AG04450 (cell line): ENCODE measurements around the gene CABLES2. TPM values are rescaled to one million over a fixed set of nuclear protein-coding genes. Genes with fewer than 3 reads are reported as not detected.

Experiments used
- CTCF ChIA-PET: fragments of 300-600, 350-600 bp; formaldehyde crosslinking; extraction: SDS; loops from one replicate; lab custom pipeline; 2022; ENCODE audit warnings: antibody characterized with exemption, inconsistent platforms; lab: Charles Lee
- POLR2A ChIA-PET: fragments of 350-600 bp; formaldehyde crosslinking; extraction: SDS; loops from one replicate; lab custom pipeline; 2021; ENCODE audit warnings: antibody characterized with exemption, inconsistent platforms; lab: Yijun Ruan, JAX
- DNase-seq: peaks from one replicate; pipeline ENCODE4 v3.0.0-alpha.2; 2011; ENCODE audit warnings: low read depth, low spot score
- H3K27ac ChIP-seq: one replicate; pipeline ENCODE4 v1.5.1; 2012; ENCODE audit warnings: low read depth, low read length, control low read depth
- H3K27me3 ChIP-seq: one replicate; pipeline ENCODE4 v1.6.0; 2012; ENCODE audit warnings: low read length; ENCODE audit not compliant: control insufficient read depth, insufficient read depth
- H3K4me3 ChIP-seq: 2 replicates; pipeline ENCODE4 v1.5.1; 2011; ENCODE audit warnings: mild to moderate bottlenecking, low read depth, low read length, control low read depth
- H3K9me3 ChIP-seq: 2 replicates; pipeline ENCODE4 v1.5.1; 2012; ENCODE audit warnings: low read length; ENCODE audit not compliant: control insufficient read depth, insufficient read depth
- polyA plus RNA-seq: library from polyadenylated mRNA; depleted of rRNA; stranded (reverse); fragments of >200 nt; gene quantifications from 2 replicates; pipeline ENCODE4 v1.2.3, GENCODE V29; 2011
- TF ChIP-seq, protein P1 (sequence below): IDR thresholded peaks from 2 replicates; pipeline ENCODE4 v1.5.1; 2011; ENCODE audit warnings: low read depth, low read length, control low read depth, inconsistent platforms

The CABLES2 gene
- polyA plus RNA-seq, 1 experiment, result 3.8 TPM

DNA sequence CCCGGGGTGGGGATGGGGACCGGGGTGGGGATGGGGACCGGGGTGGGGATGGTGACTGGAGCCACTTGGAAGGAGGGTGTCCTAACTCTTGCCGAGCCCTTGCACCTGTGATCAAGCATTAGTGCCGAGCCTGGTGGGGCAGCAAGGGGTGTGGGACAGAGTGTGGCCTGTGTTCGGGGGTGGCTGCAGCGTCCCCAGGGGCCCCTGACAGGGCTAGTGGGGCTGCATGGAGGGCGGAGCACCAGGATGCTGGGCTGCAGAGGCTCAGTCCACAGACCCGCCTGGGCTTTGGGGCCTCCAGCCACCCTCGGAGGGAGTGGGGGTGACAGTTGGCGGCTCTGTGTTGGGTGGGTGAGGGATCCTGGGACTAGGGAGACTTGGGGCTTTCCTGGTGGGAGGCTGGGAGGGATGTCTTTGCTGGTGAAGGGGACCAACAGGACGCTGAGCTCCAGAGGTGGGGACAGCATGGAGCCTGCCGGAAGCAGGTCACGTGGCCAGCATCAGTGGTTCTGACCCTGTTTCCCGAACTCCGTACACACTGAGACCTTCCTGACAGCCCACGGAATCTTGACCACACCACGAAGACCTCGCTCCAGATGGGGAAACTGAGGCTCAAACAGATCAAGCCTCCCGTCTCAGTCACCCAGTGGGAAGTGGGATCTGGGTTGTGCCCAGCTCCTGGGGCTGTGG is 15.7 kb upstream of the CABLES2 start:
- DNase-seq, result no peak
- ChIA-PET CTCF (no interaction called here), POLR2A (no interaction called here)
- no peak overlapping the region for H3K27ac ChIP-seq
- no peak overlapping the region for H3K4me3 ChIP-seq
- peaks cover 6% of the 10 kb centered on the region; the same call in 1 of the 2 replicates for H3K9me3 ChIP-seq
- TF ChIP-seq, protein P1, sequence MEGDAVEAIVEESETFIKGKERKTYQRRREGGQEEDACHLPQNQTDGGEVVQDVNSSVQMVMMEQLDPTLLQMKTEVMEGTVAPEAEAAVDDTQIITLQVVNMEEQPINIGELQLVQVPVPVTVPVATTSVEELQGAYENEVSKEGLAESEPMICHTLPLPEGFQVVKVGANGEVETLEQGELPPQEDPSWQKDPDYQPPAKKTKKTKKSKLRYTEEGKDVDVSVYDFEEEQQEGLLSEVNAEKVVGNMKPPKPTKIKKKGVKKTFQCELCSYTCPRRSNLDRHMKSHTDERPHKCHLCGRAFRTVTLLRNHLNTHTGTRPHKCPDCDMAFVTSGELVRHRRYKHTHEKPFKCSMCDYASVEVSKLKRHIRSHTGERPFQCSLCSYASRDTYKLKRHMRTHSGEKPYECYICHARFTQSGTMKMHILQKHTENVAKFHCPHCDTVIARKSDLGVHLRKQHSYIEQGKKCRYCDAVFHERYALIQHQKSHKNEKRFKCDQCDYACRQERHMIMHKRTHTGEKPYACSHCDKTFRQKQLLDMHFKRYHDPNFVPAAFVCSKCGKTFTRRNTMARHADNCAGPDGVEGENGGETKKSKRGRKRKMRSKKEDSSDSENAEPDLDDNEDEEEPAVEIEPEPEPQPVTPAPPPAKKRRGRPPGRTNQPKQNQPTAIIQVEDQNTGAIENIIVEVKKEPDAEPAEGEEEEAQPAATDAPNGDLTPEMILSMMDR, result no peak
- peaks cover 2% of the 10 kb centered on the region for H3K27me3 ChIP-seq

DNA sequence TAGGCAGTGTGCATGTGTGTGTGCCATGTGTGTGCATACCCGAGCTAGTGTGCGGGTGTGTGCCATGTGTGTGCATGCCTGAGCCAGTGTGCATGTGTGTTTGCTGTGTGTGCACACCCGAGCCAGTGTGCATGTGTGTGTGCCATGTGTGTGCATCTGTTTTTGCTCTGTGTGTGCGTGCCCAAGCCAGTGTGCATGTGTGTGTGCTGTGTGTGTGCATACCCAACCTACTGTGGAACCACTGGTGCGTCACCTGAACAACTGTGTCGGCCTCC is 14.6 kb upstream of the CABLES2 start:
- Histone ChIP-seq H3K9me3 (peaks cover 6% of the 10 kb centered on the region; the same call in 1 of the 2 replicates), H3K27ac (no peak overlapping the region), H3K4me3 (no peak overlapping the region), H3K27me3 (peaks cover 2% of the 10 kb centered on the region)
- no peak for DNase-seq
- ChIA-PET CTCF (no interaction called here), POLR2A (no interaction called here)
- TF ChIP-seq, protein P1, result no peak

GRCh38 chr20:62420846-62421715 is 14.0 kb upstream of the CABLES2 start:
- H3K9me3 ChIP-seq, result peaks cover 6% of the 10 kb centered on the region; the same call in 1 of the 2 replicates
- H3K27ac ChIP-seq, result no peak overlapping the region
- ChIA-PET CTCF (no interaction called here), POLR2A (no interaction called here)
- TF ChIP-seq, protein P1, result no peak
- no peak for DNase-seq
- H3K4me3 ChIP-seq, result no peak overlapping the region
- H3K27me3 ChIP-seq, result peaks cover 2% of the 10 kb centered on the region

GRCh38 chr20:62419759-62420158 is 12.7 kb upstream of the CABLES2 start:
- ChIA-PET CTCF (no interaction called here), POLR2A (no interaction called here)
- TF ChIP-seq, protein P1, result no peak
- no peak for DNase-seq
- H3K9me3 ChIP-seq, result peaks cover 3% of the 10 kb centered on the region; the same call in 1 of the 2 replicates
- H3K27me3 ChIP-seq, result peaks cover 2% of the 10 kb centered on the region
- H3K27ac ChIP-seq, result no peak overlapping the region
- H3K4me3 ChIP-seq, result no peak overlapping the region
